ENCODE measurements around the gene GPHA2. TPM values are rescaled to one million over a fixed set of nuclear protein-coding genes. Genes with fewer than 3 reads are reported as not detected.

Gene GPHA2
- polyA plus RNA-seq, 1 experiment: not detected

- DNase-seq (ENCODE audit: low read depth, low spot score): no peak
- H3K27me3 ChIP-seq (ENCODE audit: control insufficient read depth, insufficient read depth, low read length): no peaks in the 10 kb centered on the region
- peak overlapping the region; percentile 84 for H3K4me3 ChIP-seq (ENCODE audit: low read depth, low read length)
- H3K27ac ChIP-seq (ENCODE audit: low read depth, low read length): no peak overlapping the region
- H3K9me3 ChIP-seq (ENCODE audit: control insufficient read depth, insufficient read depth, low read length): no peaks in the 10 kb centered on the region
- no peak for TF ChIP-seq CTCF (IDR thresholded peaks at IDR 0.05; ENCODE audit: low read depth, low read length)
- ChIA-PET POLR2A (interaction anchor here (0.6 to 0.7 kb wide), 2 partner anchors 21 to 81 kb away, joined by 3 to 5 read pairs; no protein-coding TSS in a partner anchor), CTCF (interaction anchor here (1.3 kb wide), 1 partner anchor 38 kb away, joined by 3 read pairs; no protein-coding TSS in a partner anchor)
These were observed 9.9 kb downstream of the GPHA2 start for GRCh38 chr11:64925536-64926436.

DNA sequence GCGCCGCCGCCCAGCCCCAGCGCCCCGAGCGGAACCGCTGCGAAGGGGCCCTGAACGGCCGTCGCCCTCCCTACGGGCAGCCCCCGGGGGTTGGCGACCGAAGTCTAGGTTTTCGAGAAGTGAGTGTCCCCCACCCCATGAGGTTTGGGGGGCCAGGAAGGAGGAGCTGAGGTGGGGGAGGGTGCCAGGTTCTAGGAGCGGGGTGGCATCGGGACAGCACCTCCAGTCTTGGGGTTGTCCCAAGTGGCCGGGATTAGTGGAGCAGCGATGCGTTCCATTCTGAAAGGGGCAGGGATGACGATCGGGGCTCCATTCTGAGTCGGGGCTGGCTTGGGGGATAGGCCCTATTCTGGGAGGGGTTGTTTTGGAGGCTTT lies 10.8 kb downstream of the GPHA2 start:
- Histone ChIP-seq H3K9me3 (ENCODE audit: control insufficient read depth, insufficient read depth, low read length) (no peaks in the 10 kb centered on the region), H3K4me3 (ENCODE audit: low read depth, low read length) (peak overlapping the region; percentile 84), H3K27me3 (ENCODE audit: control insufficient read depth, insufficient read depth, low read length) (no peaks in the 10 kb centered on the region), H3K27ac (ENCODE audit: low read depth, low read length) (no peak overlapping the region)
- DNase-seq (ENCODE audit: low read depth, low spot score): no peak
- ChIA-PET POLR2A (interaction anchor here (0.7 to 1.0 kb wide), 2 partner anchors 20 to 89 kb away, joined by 3 read pairs; partner anchors contain the start of gene ARL2), CTCF (interaction anchor here (1.0 to 1.5 kb wide), 2 partner anchors 31 to 81 kb away, joined by 3 to 4 read pairs; partner anchors contain the start of gene CDC42BPG)
- no peak for TF ChIP-seq CTCF (IDR thresholded peaks at IDR 0.05; ENCODE audit: low read depth, low read length)

- no peaks in the 10 kb centered on the region for H3K27me3 ChIP-seq (ENCODE audit: control insufficient read depth, insufficient read depth, low read length)
- no peak for TF ChIP-seq CTCF (IDR thresholded peaks at IDR 0.05; ENCODE audit: low read depth, low read length)
- peak; percentile 81 for DNase-seq (ENCODE audit: low read depth, low spot score)
- H3K4me3 ChIP-seq (ENCODE audit: low read depth, low read length): peak within 1 kb of the TSS; percentile 84
- H3K27ac ChIP-seq (ENCODE audit: low read depth, low read length): peak within 1 kb of the TSS; percentile 86
- ChIA-PET CTCF (interaction anchor here (1.0 to 1.5 kb wide), 3 partner anchors 30 to 80 kb away, joined by 3 to 4 read pairs (median 3); partner anchors contain the start of gene CDC42BPG), POLR2A (interaction anchor here (1.0 kb wide), 1 partner anchor 90 kb away, joined by 3 read pairs; the partner anchor contains the start of gene ARL2)
- H3K9me3 ChIP-seq (ENCODE audit: control insufficient read depth, insufficient read depth, low read length): no peaks in the 10 kb centered on the region
These were observed 11.5 kb downstream of the GPHA2 start, which contains the start of gene PPP2R5B for GRCh38 chr11:64923944-64924909. TSS of gene PPP2R5B (plus strand) at chr11:64924689. CDS start at chr11:64925735, 1,046 bp downstream.

- POLR2A ChIA-PET: no interaction called here
- CTCF ChIA-PET: interaction anchor here (1.1 to 1.5 kb wide), 2 partner anchors 76 to 79 kb away, joined by 3 to 4 read pairs; partner anchors contain the start of gene CDC42BPG
- TF ChIP-seq CTCF (IDR thresholded peaks at IDR 0.05; ENCODE audit: low read depth, low read length): no peak
- no peak overlapping the region for H3K27ac ChIP-seq (ENCODE audit: low read depth, low read length)
- no peaks in the 10 kb centered on the region for H3K27me3 ChIP-seq (ENCODE audit: control insufficient read depth, insufficient read depth, low read length)
- DNase-seq (ENCODE audit: low read depth, low spot score): no peak
- no peaks in the 10 kb centered on the region for H3K9me3 ChIP-seq (ENCODE audit: control insufficient read depth, insufficient read depth, low read length)
- H3K4me3 ChIP-seq (ENCODE audit: low read depth, low read length): no peak overlapping the region
These were observed 12.5 kb downstream of the GPHA2 start for GRCh38 chr11:64923151-64923661.

Measured in AG04450 (cell line).